Measurements from ENCODE around the gene PRSS36. TPM values are rescaled to one million over a fixed set of nuclear protein-coding genes. Genes with fewer than 3 reads are reported as not detected.

Gene PRSS36
- total RNA-seq, 1 experiment from 2014 or later: 1.6 TPM

- no peaks in the 10 kb centered on the region for H3K27me3 Mint-ChIP-seq (ENCODE audit: insufficient read depth, unreplicated experiment)
- Histone ChIP-seq H3K9me3 (no peaks in the 10 kb centered on the region), H3K36me3 (ENCODE audit: control insufficient read depth, insufficient read depth, low read length) (peaks cover 5% of the 10 kb centered on the region), H3K27me3 (replicated peaks; ENCODE audit: control insufficient read depth, insufficient read depth, low read length) (no peaks in the 10 kb centered on the region), H3K4me3 (ENCODE audit: low read depth, low read length) (no peak overlapping the region), H3K4me1 (no peaks in the 10 kb centered on the region; the same call in 1 of the 2 replicates)
- CTCF ChIA-PET: no interaction called here
- no peaks in the 10 kb centered on the region for H3K9me3 Mint-ChIP-seq (ENCODE audit: unreplicated experiment)
- no peak for TF ChIP-seq CTCF (IDR thresholded peaks at IDR 0.05; ENCODE audit: insufficient read depth in 1 of 2, low read depth in 1 of 2, low read length in 1 of 2, severe bottlenecking in 1 of 2, unreplicated experiment in 1 of 2)
- no peak overlapping the region for H3K27ac Mint-ChIP-seq (ENCODE audit: unreplicated experiment)
- intact Hi-C loops (cut with micrococcal nuclease; ENCODE audit: unreplicated experiment): no loop called here
- H3K4me3 Mint-ChIP-seq (ENCODE audit: unreplicated experiment): no peak overlapping the region
- POLR2A ChIA-PET: no interaction called here
- peaks cover 92% of the 10 kb centered on the region for H3K36me3 Mint-ChIP-seq (ENCODE audit: insufficient read depth, unreplicated experiment)
- H3K4me1 Mint-ChIP-seq (ENCODE audit: low read depth, unreplicated experiment): peaks cover 23% of the 10 kb centered on the region
- BruUV-seq (replicated peaks): no TSS peak
- DNase-seq: no peak
Observed at GRCh38 chr16:31194898-31195297, 45.0 kb upstream of the PRSS36 start.

GRCh38 chr16:31193874-31194273 lies 44.0 kb upstream of the PRSS36 start:
- Mint-ChIP-seq H3K4me1 (ENCODE audit: low read depth, unreplicated experiment) (peaks cover 16% of the 10 kb centered on the region), H3K9me3 (ENCODE audit: unreplicated experiment) (no peaks in the 10 kb centered on the region), H3K27ac (ENCODE audit: unreplicated experiment) (no peak overlapping the region), H3K27me3 (ENCODE audit: insufficient read depth, unreplicated experiment) (no peaks in the 10 kb centered on the region), H3K4me3 (ENCODE audit: unreplicated experiment) (no peak overlapping the region), H3K36me3 (ENCODE audit: insufficient read depth, unreplicated experiment) (peaks cover 92% of the 10 kb centered on the region)
- CTCF ChIA-PET: no interaction called here
- no peak for DNase-seq
- no peaks in the 10 kb centered on the region for H3K9me3 ChIP-seq
- no peaks in the 10 kb centered on the region for H3K4me1 ChIP-seq
- POLR2A ChIA-PET: no interaction called here
- intact Hi-C loops (cut with micrococcal nuclease; ENCODE audit: unreplicated experiment): no loop called here
- no peak overlapping the region for H3K4me3 ChIP-seq (ENCODE audit: low read depth, low read length)
- H3K27me3 ChIP-seq (replicated peaks; ENCODE audit: control insufficient read depth, insufficient read depth, low read length): no peaks in the 10 kb centered on the region
- no TSS peak for BruUV-seq (replicated peaks)
- TF ChIP-seq CTCF (IDR thresholded peaks at IDR 0.05; ENCODE audit: insufficient read depth in 1 of 2, low read depth in 1 of 2, low read length in 1 of 2, severe bottlenecking in 1 of 2, unreplicated experiment in 1 of 2): no peak
- H3K36me3 ChIP-seq (ENCODE audit: control insufficient read depth, insufficient read depth, low read length): peaks cover 8% of the 10 kb centered on the region

GRCh38 chr16:31192856-31193642 lies 43.2 kb upstream of the PRSS36 start:
- no peaks in the 10 kb centered on the region for H3K9me3 ChIP-seq
- H3K4me1 Mint-ChIP-seq (ENCODE audit: low read depth, unreplicated experiment): peaks cover 8% of the 10 kb centered on the region
- H3K9me3 Mint-ChIP-seq (ENCODE audit: unreplicated experiment): no peaks in the 10 kb centered on the region
- no peaks in the 10 kb centered on the region for H3K4me1 ChIP-seq
- no peak overlapping the region for H3K4me3 Mint-ChIP-seq (ENCODE audit: unreplicated experiment)
- POLR2A ChIA-PET: no interaction called here
- no peak for DNase-seq
- H3K36me3 ChIP-seq (ENCODE audit: control insufficient read depth, insufficient read depth, low read length): peaks cover 8% of the 10 kb centered on the region
- no peaks in the 10 kb centered on the region for H3K27me3 Mint-ChIP-seq (ENCODE audit: insufficient read depth, unreplicated experiment)
- CTCF ChIA-PET: no interaction called here
- no peak overlapping the region for H3K4me3 ChIP-seq (ENCODE audit: low read depth, low read length)
- no peak for TF ChIP-seq CTCF (IDR thresholded peaks at IDR 0.05; ENCODE audit: insufficient read depth in 1 of 2, low read depth in 1 of 2, low read length in 1 of 2, severe bottlenecking in 1 of 2, unreplicated experiment in 1 of 2)
- H3K27me3 ChIP-seq (replicated peaks; ENCODE audit: control insufficient read depth, insufficient read depth, low read length): no peaks in the 10 kb centered on the region
- intact Hi-C loops (cut with micrococcal nuclease; ENCODE audit: unreplicated experiment): no loop called here
- no TSS peak for BruUV-seq (replicated peaks)
- H3K36me3 Mint-ChIP-seq (ENCODE audit: insufficient read depth, unreplicated experiment): peaks cover 92% of the 10 kb centered on the region
- no peak overlapping the region for H3K27ac Mint-ChIP-seq (ENCODE audit: unreplicated experiment)

Measured in Caco-2 (cell line).